ENCODE data around the gene HAPSTR1. TPM values are rescaled to one million over a fixed set of nuclear protein-coding genes. Genes with fewer than 3 reads are reported as not detected.
A peak's percentile ranks its signal among the peaks of the same experiment; 100 is the strongest.

Gene HAPSTR1
- total and polyA plus RNA-seq, 2 of the 4 experiments (the other 2 are of a cell fraction), result 22.2 to 56.5 TPM

DNA sequence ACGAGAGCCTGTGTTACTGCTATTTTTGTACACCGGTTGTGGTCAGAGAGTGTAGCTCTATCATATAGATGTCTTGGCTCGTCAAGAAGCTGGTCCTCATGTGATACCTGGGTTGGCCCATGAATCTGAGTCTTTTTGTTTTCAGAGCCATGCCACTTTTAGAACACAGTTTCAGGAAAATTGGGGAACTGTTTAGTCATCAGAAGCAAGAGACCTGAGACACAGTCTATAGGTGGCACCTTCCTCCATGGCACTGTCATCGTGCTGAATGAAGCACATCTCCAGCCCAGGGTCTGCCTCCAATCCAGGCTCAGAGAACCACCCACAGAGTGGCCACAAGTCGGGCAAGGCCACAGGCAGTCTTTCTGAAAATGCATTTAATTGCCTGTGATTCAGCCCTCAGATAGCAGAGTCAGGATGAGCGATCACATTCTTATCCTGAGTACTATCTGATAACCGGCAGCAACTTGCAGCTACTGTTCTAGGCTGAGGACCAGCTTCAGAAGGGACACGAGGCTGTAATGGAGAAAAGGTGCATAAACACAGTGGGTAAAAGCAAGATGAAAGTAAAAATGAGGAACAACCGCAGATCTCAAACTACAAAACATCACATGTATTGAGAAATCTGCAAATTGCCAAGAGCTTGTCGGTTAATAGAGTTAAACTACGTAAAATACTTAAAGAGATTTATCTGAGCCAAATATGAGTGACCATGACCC lies 14.2 kb upstream of the HAPSTR1 start:
- Histone ChIP-seq H2BK120ac (ENCODE audit: low read depth, low read length) (peak overlapping the region; percentile 97), H3K9ac (ENCODE audit: low read depth, low read length) (no peak overlapping the region), H3K27me3 (ENCODE audit: control insufficient read depth, insufficient read depth, low read length) (no peaks in the 10 kb centered on the region), H3K14ac (replicated peaks; ENCODE audit: low read depth, low read length) (peak overlapping the region; percentile 82), H3K56ac (ENCODE audit: extremely low read depth, insufficient read depth, low read length) (peak overlapping the region; percentile 64; the same call in 1 of the 2 replicates), H4K8ac (ENCODE audit: low read depth in 2 of 2, low read length in 2 of 2) (peak overlapping the region; percentile 5 to 88; a peak in 3 of 4 replicates), H2BK15ac (ENCODE audit: low read depth, low read length) (peak overlapping the region; percentile 95; the same call in 2 of the 3 replicates), H3K79me1 (ENCODE audit: low read depth in 1 of 2, low read length in 2 of 2) (peaks cover 0 to 13% of the 10 kb centered on the region in 2 experiments; a peak in 2 of 4 replicates), H4K5ac (ENCODE audit: low read depth, low read length) (peak overlapping the region; percentile 42), H3K4me1 (ENCODE audit: control insufficient read depth, insufficient read depth, low read length) (peaks cover 20% of the 10 kb centered on the region), H2AK9ac (replicated peaks; ENCODE audit: low read depth, low read length, poor library complexity) (peak overlapping the region; percentile 10), H3K18ac (ENCODE audit: low read depth, low read length) (peak overlapping the region; percentile 86), H4K91ac (ENCODE audit: insufficient read depth, low read depth, low read length) (peak overlapping the region; percentile 92), H3K4me2 (ENCODE audit: low read depth, low read length) (peak overlapping the region; percentile 34; the same call in 1 of the 2 replicates), H4K20me1 (ENCODE audit: insufficient read depth, low read length) (no peaks in the 10 kb centered on the region), H3K9me1 (ENCODE audit: insufficient read depth, low read length) (peaks cover 10% of the 10 kb centered on the region), H2AFZ (replicated peaks; ENCODE audit: low read length, poor library complexity) (peak overlapping the region; percentile 55), H2AK5ac (ENCODE audit: low read depth, low read length) (peak overlapping the region; percentile 98), H3K4me3 (ENCODE audit: insufficient read depth, low read depth, low read length) (no peak overlapping the region), H3K23ac (ENCODE audit: low read depth, low read length) (peak overlapping the region; percentile 82), H3K27ac (ENCODE audit: insufficient read depth, low read length) (peak overlapping the region; percentile 19), H3K9me3 (ENCODE audit: control insufficient read depth, insufficient read depth, low read length) (no peaks in the 10 kb centered on the region), H2BK5ac (ENCODE audit: low read depth, low read length, poor library complexity, severe bottlenecking) (peak overlapping the region; percentile 91), H2BK20ac (ENCODE audit: low read depth, low read length) (peak overlapping the region; percentile 95), H3K4ac (ENCODE audit: low read depth, low read length) (peak overlapping the region; percentile 93), H3K36me3 (ENCODE audit: control insufficient read depth, insufficient read depth, low read length) (no peaks in the 10 kb centered on the region)
- ChIA-PET POLR2A (ENCODE audit: unreplicated experiment) (interaction anchor here (1.6 kb wide), 1 partner anchor 14 kb away, joined by 14 read pairs; the partner anchor contains the start of gene HAPSTR1), CTCF (interaction anchor here (1.8 kb wide), 1 partner anchor 69 kb away, joined by 7 read pairs; no protein-coding TSS in a partner anchor)
- intact Hi-C loops (cut with micrococcal nuclease), result loop anchor here (2.0 kb wide), 1 partner anchor 28 kb away; no protein-coding TSS in a partner anchor
- DNase-seq, result peak; percentile 88
- BruUV-seq (replicated peaks), result no TSS peak
- WGBS, 2 experiments (ENCODE audit: extremely low coverage in 2 of 2, insufficient read length in 1 of 2), result 60% methylated on average over 3 of the region's 11 CpGs; no CpG with 5 or more reads in 1 of the 2 experiments
- ATAC-seq (ENCODE audit: low read depth), result peak; percentile 70
- in situ Hi-C loops (cut with MboI; ENCODE audit: low sequenced_read_pairs), result no loop called here
- dilution Hi-C loops (cut with HindIII; ENCODE audit: low sequenced_read_pairs, unreplicated experiment), result no loop called here
- no peak for TF ChIP-seq SMC3 (IDR thresholded peaks at IDR 0.05; ENCODE audit: low read depth, low read length)
- TF ChIP-seq CEBPB (IDR thresholded peaks at IDR 0.05; ENCODE audit: low read depth, low read length), result no peak
- TF ChIP-seq POLR2A (IDR thresholded peaks at IDR 0.05; ENCODE audit: low read depth, low read length), result no peak
- peak; percentile 23; the same call in 1 of the 2 replicates for TF ChIP-seq FOS (IDR thresholded peaks at IDR 0.05; ENCODE audit: low read depth, low read length)
- TF ChIP-seq NFE2L2 (IDR thresholded peaks at IDR 0.05; ENCODE audit: low read depth, low read length), result peak; percentile 87
- TF ChIP-seq, protein P1, sequence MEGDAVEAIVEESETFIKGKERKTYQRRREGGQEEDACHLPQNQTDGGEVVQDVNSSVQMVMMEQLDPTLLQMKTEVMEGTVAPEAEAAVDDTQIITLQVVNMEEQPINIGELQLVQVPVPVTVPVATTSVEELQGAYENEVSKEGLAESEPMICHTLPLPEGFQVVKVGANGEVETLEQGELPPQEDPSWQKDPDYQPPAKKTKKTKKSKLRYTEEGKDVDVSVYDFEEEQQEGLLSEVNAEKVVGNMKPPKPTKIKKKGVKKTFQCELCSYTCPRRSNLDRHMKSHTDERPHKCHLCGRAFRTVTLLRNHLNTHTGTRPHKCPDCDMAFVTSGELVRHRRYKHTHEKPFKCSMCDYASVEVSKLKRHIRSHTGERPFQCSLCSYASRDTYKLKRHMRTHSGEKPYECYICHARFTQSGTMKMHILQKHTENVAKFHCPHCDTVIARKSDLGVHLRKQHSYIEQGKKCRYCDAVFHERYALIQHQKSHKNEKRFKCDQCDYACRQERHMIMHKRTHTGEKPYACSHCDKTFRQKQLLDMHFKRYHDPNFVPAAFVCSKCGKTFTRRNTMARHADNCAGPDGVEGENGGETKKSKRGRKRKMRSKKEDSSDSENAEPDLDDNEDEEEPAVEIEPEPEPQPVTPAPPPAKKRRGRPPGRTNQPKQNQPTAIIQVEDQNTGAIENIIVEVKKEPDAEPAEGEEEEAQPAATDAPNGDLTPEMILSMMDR (conservative IDR thresholded peaks at IDR 0.05; ENCODE audit: low read depth, low read length), result no peak
- TF ChIP-seq USF2 (IDR thresholded peaks at IDR 0.05; ENCODE audit: low read depth, low read length), result no peak
- no peak for TF ChIP-seq RCOR1 (IDR thresholded peaks at IDR 0.05; ENCODE audit: insufficient replicate concordance, low read length)
- peak; percentile 46; the same call in 1 of the 2 replicates for TF ChIP-seq MAFK (IDR thresholded peaks at IDR 0.05; ENCODE audit: low read depth, low read length)
- no peak for TF ChIP-seq MAZ (IDR thresholded peaks at IDR 0.05; ENCODE audit: borderline replicate concordance, low read depth, low read length)
- TF ChIP-seq BHLHE40 (IDR thresholded peaks at IDR 0.05; ENCODE audit: low read depth, low read length), result peak; percentile 58
- TF ChIP-seq RAD21 (IDR thresholded peaks at IDR 0.05; ENCODE audit: low read length), result no peak; the same call in 1 of the 2 replicates
- no peak for TF ChIP-seq CHD1 (IDR thresholded peaks at IDR 0.05; ENCODE audit: low read depth, low read length)
- no peak for TF ChIP-seq ELK1 (IDR thresholded peaks at IDR 0.05; ENCODE audit: borderline replicate concordance, low read depth, low read length)

Data from IMR-90 (cell line).